Kidney tubule cell (primary cell): ENCODE measurements around the gene VPS37B.
A peak's percentile ranks its signal among the peaks of the same experiment; 100 is the strongest.
"Not testable (repeated sequence)": the region's sequence is repeated elsewhere in the genome, so short reads cannot be mapped to it uniquely, and the experiment has no call there.

Experiments
- DNase-seq: peaks from one replicate; pipeline ENCODE4 v3.0.0-alpha.2; 2018; ENCODE audit warnings: low spot score

Gene VPS37B

DNA sequence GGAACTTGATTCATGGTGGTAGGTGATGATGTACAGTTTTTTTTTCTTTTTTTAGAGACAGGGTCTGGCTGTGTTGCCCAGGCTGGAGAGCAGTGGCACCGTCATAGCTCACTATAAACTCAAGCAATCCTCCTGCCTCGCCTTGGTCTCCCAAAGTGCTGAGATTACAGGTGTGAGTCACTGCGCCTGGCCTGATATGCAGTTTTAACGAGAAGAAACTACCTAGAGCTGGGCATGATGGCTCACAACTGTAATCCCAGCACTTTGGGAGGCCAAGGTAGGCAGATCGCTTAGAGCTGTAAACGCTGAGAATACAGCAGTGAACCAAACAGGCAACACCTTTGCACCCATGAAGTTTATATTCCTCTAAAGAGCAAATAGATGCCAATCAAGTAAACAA, 13.0 kb upstream of the VPS37B start:
- DNase-seq, result no peak

DNA sequence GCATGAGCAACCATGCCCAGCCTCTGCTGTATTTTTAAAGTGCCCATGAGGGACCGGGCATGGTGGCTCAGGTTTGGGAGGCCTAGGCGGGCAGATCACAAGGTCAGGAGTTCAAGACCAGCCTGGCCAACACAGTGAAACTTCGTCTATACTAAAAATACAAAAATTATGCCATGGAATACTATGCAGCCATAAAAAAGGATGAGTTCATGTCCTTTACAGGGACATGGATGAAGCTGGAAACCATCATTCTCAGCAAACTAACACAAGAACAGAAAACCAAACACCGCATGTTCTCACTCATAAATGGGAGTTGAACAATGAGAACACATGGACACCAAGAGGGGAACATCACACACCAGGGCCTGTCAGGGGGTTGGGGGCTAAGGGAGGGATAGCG, 9.3 kb upstream of the VPS37B start:
- DNase-seq, result not testable (repeated sequence)

DNA sequence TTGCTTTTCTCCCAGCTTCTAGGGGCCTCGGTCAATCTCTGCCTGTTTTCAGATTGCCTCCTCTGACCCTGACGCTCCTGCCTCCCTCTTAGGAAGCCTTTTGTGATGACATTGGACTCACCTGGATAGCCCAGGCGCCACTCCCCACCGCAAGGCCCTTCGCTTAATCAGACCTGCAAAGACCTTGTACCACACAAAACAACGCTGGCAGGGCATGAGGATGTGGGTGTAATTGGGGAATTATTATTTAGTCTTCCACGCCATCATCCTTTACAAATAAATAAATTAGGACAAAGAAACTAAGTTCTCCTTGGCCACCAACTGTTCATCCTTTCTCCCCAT, 7.7 kb upstream of the VPS37B start:
- no peak for DNase-seq

DNA sequence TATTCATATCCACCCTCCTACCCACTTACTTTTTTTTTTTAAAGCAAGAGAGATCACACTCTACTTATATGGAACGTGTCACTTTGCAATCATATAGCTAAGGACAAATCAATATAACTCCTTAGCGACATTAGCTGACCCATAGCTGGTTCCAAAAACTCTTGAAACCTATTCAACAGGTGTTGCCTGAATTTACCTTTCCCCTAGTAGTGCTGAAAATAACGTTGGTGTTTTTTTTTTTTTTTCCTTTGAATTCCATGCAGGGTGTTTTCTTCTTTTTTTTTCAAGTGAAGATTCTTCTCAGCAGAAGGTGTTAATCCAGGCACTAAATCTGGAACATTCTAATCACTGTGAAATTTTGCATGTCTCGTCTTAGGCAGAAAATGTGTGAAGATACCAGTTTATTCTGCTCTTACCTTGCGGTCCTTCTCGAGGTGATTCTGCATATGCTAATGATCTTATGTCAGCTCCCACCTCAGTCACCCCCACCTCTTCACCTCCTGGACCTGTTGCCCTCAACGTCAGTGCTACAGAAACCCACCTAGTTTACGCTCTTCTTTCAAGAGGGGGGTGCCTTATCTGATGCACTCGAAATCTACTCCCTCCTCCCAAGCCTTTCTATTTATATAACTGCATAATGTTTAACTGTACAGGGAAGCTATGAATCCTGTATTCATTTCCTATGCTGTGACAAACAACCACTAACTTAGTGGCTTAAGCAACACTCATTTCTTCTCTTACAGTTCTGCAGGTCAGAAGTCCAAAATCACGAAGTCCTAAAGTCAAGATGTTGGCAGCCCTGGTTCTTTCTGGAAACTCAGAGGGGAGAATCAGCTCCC, 7.1 kb upstream of the VPS37B start:
- no peak for DNase-seq

DNA sequence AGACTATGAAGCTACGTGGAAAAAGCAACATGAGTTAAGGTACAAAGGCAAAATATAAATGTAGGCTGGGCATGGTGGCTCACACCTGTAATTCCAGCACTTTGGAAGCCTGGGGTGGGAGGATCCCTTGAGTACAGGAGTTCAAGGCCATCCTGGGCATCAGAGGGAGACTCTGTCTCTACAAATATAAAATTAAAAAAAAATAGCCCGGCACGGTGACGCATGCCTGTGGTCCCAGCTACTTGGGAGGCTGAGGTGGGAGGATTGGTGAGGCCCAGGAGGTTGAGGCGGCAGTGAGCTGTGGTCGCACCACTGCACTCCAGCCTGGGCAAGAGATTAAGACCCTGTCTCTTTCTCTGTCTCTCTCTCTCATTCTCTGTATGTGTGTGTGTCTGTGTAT, 4.0 kb upstream of the VPS37B start:
- no peak for DNase-seq

DNA sequence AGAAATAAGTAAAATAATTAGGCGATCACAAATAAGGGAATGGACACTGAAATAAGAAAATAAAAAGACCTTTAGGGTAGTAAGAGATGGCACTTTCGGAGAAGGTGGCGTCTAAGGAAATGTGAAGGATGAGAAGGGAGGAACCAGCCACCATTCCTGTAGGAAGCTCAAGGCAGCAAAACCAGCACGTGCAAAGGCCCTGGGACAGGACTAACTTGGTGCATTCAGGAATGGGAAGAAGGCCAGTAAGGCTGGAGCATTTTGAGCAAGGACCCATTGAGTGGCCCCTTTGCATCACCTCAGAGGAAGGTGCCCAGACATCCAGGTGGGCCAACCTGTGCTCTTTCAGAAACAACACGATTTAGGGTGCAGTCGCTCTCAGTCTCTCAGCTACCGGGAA, 738 bp upstream of the VPS37B start:
- no peak for DNase-seq

DNA sequence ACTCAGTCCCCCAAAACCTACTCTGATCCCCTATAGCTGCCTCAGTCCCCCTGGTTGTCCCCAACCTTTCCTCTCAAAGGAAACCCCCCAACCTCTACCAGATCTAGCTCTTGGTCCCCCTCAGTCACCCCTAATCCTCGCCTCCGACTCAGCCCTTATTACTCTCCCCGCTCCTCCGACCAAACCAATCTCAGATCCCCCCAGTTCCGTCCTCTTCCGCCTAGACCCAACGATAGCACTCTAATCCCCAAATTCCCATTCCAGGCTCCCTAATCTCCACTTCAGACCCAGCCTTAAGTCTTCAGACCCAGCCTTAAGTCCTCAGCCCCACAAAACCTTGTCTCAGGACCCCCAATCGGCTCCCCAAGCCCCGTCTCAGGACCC, 612 bp downstream of the VPS37B start:
- no peak for DNase-seq

DNA sequence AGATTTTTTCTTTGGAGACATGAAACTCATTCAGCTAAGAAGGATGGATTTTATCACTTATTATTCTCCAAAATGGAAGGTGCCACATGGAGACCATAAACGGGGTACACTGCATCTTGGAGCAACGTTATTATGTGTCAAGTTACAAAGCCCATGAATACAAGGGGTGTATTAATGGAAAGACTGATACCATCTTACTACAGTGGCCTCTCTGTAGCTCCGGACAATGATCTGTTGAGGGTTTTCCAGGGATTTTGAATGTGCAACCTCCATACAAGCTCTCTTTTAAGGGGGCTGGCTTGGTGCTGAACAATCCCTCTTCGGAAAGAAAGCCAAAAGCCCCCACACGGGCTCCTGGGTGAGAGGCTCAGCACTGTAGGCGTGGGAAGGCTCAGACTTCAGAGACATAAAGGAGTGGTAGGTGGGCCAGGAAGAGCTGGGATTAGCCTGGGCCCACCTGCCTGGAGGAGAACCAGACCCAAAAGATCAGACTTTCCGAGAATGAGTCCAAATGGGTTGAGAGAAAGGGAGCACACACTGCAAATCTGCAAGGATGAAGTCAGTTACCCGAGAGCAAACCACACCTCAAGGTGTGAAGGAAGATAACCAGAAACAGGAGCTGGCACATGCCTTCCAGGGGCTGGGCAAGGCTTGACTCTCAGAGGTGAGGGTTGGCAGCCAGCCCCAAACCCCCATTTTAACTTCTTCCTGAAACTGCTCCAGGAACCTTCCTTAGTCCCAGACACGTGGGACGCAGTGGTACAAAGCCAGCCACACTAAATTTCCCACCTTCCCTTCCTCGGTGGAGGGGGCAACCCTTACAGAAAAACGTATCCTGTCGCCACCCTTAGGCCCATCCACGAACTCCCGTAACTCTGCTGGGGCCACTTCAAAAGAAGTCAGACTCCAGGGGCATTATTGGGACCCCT, 1.5 kb downstream of the VPS37B start:
- peak; percentile 50 for DNase-seq

DNA sequence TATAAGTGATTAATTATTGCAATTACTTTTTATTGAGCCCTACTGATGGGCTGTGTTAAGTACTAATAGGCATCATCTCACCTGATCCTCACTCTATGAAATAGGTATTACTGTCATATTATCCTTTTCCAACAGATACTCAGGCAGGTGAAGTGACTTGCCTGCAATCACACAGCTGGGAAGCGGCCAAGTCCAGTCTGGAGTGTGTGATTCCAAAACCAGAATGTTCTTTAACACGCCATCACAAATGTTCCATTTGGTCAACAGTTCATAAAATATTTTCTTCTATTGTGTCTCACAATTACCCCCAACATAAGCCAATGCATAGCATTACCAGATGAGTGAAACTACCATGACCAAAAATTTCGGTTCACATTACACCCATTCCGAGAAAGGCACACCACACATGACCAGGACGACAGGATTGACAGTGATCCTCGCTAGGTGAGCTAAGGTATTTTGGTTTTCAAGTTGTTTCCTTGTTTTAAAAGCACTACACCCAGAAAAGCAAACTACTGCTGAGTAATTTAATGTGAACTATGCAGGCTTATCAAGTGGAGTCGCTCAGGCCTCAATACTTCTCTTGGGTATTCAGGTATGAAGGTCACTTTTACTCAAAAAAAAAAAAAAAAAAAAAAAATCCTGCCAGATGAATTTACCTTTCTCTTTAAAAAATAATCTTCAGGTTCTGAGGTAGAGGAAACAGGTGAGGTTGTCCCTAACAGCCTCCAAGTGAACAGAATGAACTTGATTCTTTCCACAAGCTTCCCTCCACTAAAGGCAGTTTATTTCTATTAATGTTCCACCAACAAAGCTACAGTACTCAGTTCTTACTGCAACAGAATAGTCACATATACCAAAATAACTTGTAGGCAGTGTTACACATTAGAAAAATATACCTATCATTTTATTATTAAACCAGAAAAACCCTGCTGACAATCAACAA, 2.4 kb downstream of the VPS37B start:
- DNase-seq, result peak; percentile 61

DNA sequence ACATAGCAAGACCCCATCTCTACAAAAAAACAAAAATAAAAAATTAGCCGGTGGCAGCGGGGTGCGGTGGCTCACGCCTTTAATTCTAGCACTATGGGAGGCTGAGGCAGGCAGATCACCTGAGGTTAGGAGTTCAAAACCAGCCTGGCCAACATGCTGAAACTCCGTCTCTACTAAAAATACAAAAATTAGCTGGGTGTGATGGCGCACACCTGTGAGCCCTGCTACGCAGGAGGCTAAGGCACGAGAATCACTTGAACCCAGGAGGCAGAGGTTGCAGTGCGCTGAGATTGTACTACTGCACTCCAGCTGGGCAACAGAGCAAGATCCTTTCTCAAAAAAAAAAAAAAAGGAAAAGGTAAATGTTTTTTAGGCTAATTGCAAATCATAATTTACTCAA, 3.2 kb downstream of the VPS37B start:
- DNase-seq, result not testable (repeated sequence)

DNA sequence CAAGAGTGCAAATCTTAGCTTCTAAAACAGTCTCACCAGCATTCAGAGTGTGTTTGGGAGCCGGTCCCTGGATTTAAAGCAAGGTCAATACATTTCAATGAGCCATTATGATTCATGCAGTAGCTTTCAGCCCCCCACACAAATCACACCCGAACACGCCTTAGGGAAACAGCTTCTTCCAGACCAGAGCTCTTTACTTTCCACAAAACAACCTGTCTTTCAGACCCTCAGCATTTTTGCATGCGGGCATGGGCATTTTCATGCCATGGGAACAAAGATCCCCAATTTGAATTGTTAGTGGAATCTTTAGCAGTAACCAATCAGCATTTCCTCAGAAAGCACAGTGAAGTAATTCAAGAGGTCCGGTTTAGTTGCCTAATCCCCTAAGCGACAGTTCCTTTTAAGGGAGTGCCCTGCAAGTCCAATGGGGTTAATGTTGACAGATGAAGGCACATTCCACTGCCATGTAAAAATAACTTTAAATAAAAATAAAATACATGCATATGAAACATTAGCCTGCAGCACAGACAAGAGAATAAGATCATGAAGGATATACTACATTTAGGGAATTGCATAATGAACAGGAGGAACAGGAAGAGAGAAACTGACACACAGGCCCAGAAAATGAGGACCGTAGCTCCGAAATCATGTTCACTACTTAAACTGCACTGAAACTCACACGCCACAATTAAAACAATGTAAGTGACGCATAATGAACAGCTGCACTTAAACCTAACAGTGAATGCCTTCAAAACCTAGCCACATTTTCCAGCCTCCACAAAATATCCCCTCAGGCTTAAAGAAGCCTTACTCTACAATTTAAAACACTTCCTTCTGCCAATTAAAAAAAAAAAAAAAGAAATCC, 4.0 kb downstream of the VPS37B start:
- peak; percentile 42 for DNase-seq

DNA sequence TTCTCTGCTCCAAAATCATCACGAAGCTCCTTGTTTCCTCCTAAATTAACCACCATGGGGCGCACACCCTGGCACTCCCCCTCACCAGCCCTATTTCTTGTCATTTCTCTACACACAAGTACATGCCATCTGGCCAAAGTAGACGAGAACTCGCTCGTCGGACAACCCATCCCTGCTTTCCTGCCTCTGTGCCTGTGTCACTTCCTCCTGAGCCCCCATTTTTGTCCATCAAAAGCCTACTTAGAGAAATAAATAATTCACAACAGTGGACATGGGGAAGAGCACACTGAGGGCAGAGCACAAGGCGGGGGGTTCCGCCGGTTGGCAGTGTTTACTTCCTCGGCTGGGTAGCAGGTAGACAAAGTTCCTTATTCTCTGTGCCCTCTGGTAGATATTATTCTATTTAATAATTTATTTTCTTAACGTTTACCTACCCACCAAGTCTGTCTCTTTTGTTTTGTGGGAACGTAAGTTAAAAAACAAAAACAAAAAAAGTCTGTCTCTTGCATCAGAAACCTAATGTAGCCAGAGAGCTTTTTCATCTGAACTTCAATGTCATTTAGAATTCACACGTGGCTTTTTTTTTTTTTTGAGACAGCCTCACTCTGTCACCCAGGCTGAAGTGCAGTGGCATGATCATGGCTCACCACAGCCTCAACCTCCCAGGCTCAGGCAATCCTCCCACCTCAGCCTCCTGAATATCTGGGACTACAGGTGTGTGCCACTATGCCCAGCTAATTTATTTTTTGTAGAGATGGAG, 6.0 kb downstream of the VPS37B start:
- no peak for DNase-seq

DNA sequence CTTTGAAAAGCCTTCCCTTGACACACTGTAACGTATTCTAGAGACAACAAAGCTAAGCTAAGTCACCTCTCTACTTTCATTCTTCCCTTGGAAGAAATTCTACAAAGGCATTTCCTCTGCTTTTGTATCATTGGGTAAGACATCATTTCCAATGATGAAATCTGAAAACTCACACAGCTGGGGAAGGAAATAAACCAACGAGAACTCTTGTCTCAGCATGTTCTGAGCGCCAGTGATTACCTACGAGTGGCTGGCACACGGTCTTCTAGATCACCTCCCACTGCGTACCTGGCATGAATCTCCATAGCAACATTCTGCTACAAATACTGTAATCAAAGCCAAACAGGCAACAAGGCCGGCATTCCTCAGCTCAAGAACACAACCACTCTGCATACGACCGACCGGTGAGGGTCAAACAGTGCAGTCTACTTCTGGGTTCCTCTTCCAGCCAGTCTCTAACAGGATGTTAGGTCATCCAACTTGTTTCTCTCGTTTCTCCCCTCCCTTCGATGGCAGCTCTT, 7.6 kb downstream of the VPS37B start:
- DNase-seq, result peak; percentile 97

DNA sequence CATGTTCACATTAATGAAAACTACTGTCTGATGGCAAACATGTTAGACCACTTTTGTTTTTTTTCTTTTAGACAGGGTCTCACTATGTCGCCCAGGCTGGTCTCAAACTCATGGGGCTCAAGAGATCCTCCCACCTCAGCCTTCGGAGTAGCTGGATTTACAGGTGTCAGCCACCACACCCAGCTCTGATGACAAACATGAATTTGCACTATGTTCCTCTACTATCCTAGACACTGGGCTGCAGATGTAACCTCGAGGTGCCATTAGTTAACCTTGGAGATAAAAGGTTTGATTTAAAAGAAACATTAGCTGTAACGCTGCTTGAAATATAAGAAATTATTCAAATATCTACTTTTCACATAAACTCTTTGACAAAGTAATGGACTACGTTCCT, 8.1 kb downstream of the VPS37B start:
- DNase-seq, result no peak

DNA sequence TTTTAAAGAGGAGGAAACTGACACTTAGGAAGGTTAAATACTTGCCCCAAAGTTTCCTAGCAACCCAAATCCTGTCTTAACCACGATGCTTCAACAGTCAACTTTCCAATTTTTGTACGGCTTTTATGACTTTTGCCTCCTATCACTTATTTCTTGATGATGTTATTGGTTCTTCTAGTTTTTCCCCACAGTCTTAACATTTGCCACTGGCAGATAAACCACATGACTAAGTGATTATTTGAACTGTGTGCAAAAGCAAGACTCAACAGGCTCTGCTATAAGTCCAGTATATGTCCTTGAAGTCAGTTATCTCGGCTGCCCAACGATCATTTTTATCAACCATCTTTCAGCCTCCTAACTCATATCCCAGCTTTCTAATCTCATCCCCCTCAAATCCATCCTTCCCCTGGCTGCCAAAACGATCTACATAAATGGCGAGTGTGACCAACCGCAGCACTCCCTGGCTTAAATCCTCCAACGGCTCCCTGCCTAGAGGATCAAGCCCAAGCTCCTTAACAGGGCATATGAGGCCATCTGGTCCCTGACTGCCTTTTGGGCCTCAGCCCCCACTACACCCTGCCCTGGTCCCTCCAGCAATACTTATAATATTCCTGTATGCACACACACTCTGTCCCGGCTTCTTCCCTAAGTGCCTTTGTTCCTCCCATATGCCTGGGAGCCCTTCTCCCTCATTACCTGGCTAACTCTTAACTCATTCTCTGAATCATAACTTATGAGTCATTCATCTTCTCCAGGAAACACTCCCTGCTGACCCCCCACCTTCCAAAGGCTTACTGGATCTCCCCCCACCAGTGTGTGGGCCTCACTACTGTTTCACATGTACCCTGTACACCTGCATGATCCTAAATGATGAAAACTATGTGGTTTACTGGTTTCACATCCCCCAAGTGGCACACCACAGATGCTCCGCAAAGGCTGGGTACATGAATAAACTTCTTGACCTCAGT, 8.8 kb downstream of the VPS37B start:
- peak; percentile 94 for DNase-seq

DNA sequence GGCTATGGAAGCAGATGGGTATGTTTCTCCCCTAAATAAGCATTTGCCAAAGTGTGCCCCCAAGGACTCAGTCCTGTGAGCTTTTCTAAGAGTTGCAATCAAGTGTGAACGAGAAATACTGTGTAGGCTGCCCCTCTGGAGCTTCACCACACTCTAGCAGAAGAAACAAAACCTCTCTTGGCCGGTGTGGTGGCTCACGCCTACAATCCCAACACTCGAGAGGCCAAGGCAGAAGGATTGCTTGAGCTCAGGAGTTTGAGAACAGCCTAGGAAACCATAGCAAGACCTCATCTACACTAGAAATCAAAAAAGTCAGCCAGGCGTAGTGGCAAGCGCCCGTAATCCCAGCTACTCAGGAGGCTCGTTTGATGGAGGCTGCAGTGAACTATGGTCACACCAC, 9.8 kb downstream of the VPS37B start:
- DNase-seq, result no peak

DNA sequence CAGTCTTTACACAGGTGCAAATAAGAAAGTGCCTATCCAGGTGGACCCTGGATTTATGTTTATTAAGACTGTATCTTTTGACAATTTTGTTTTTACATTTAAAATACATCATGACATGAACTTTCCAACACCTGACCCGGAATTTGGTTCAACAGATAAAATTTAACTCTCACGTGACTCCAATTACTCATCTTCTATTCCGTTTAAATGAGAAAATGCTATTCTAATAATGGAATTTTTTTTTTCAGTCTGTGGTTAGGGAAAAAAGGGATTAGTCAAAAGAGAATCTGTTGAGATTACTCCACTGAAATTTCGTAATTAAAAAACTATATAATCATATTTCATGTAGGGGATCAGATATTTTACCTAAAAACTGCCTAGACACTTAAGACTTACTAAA, 11.1 kb downstream of the VPS37B start:
- DNase-seq, result no peak

DNA sequence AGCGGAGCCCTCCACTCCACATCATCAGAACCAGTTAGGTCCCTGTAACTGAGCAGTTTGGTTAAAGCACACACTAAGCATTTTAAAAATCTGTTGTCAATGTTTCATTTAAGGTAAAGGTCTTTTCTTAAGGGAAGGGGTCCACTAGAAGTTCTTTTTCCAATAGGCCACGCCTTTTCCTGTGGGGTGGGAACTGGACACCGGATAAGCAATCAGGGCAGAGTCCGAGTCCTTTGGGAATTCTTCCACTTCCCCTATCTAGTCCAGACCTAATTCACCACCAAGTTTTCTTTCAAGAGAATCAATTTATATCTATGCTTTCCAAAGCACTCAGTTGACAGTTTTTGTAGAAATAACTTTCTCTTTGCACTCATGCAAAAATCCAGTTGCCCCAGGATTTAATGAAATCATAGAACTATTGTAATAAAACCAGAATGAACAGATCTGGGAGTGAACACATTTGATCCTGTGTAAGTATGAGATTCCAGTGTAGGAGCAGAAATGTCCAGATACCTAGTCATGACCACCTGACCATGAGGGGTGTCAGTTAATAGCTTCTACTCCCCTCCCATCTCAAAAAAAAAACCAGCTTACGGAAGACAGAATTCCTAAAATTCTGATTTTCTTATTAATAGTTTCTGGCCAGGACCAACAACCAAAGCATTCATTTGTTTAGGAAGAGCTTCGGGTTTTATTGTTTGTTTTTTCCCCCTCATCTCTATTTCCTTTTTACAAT, 11.7 kb downstream of the VPS37B start:
- no peak for DNase-seq
